Stimulated activated naive CD4-positive, alpha-beta T cell (primary cell): ENCODE measurements around the gene SPEM2.

Experiments
- DNase-seq, 6 experiments: peaks; one replicate each; lab custom pipeline; 2025; lab: John Stamatoyannopoulos, UW

SPEM2 gene

GRCh38 chr17:7425316-7425715, at the start of gene SPEM2:
TSS of gene SPEM2 (plus strand) at chr17:7425616. CDS start at chr17:7425689, 73 bp downstream.
- DNase-seq, result no peak

- DNase-seq, result no peak
Measured at GRCh38 chr17:7379134-7379533, 46.3 kb upstream of the SPEM2 start.

- no peak for DNase-seq
Measured at GRCh38 chr17:7380321-7380720, 45.1 kb upstream of the SPEM2 start.

GRCh38 chr17:7380855-7381683, 44.3 kb upstream of the SPEM2 start, which contains the start of gene TNK1:
TSS of gene TNK1 (plus strand) at chr17:7381089. CDS start at chr17:7382927, 1,838 bp downstream.
- peak in 2 of 6 experiments; percentile 12 to 16 for DNase-seq

- DNase-seq, result no peak
Measured at GRCh38 chr17:7382901-7383300, 42.5 kb upstream of the SPEM2 start.

- no peak for DNase-seq
Measured at GRCh38 chr17:7383371-7383741, 42.1 kb upstream of the SPEM2 start.

- peak; percentile 70 to 95 (median 84) for DNase-seq
Measured at GRCh38 chr17:7383742-7384488, 41.5 kb upstream of the SPEM2 start.

- DNase-seq, result no peak
Measured at GRCh38 chr17:7384489-7385081, 40.8 kb upstream of the SPEM2 start.

- DNase-seq, result no peak
Measured at GRCh38 chr17:7388856-7389255, 36.6 kb upstream of the SPEM2 start.

- no peak for DNase-seq
Measured at GRCh38 chr17:7389924-7390910, 35.2 kb upstream of the SPEM2 start.

- DNase-seq, result no peak
Measured at GRCh38 chr17:7391307-7391706, 34.1 kb upstream of the SPEM2 start.

GRCh38 chr17:7392696-7393612, 32.5 kb upstream of the SPEM2 start:
- DNase-seq, result no peak

GRCh38 chr17:7393613-7394451, 31.6 kb upstream of the SPEM2 start:
- DNase-seq, result peak; percentile 47 to 85 (median 73)

- DNase-seq, result peak; percentile 64 to 87 (median 80)
Measured at GRCh38 chr17:7394452-7395191, 30.8 kb upstream of the SPEM2 start, which contains the start of gene PLSCR3. TSS of gene PLSCR3 (minus strand) at chr17:7394525. CDS start at chr17:7394110, 415 bp downstream.

GRCh38 chr17:7396147-7396546, 29.3 kb upstream of the SPEM2 start:
- no peak for DNase-seq

- no peak for DNase-seq
Measured at GRCh38 chr17:7398612-7399011, 26.8 kb upstream of the SPEM2 start.

- peak in 5 of 6 experiments; percentile 13 to 53 (median 32) for DNase-seq
Measured at GRCh38 chr17:7403043-7403726, 22.2 kb upstream of the SPEM2 start.

- no peak for DNase-seq
Measured at GRCh38 chr17:7403727-7403976, 21.8 kb upstream of the SPEM2 start.
